Cardiac muscle cell (in vitro differentiated cells and primary cell): ENCODE data around the gene SLC35D1. TPM values are rescaled to one million over a fixed set of nuclear protein-coding genes. Genes with fewer than 3 reads are reported as not detected.

ENCODE experiments used
- DNase-seq, 2 donors: peaks; one replicate each; pipeline versions ENCODE4 v3.0.0 to v3.0.0-alpha.2; 2010 to 2017; ENCODE audit warnings: low read depth in 1 of 2, low spot score in 1 of 2
- H3K27ac ChIP-seq: fragments of 200-600 bp; sonication (generic); 2 replicates; pipeline ENCODE4 v1.5.1; 2016
- H3K27me3 ChIP-seq: fragments of 200-600 bp; sonication (generic); 2 replicates; pipeline ENCODE4 v1.6.0; 2016; ENCODE audit warnings: control low read depth
- H3K36me3 ChIP-seq: fragments of 200-600 bp; sonication (generic); 2 replicates; pipeline ENCODE4 v1.5.1; 2016; ENCODE audit warnings: control low read depth
- H3K4me1 ChIP-seq: fragments of 200-600 bp; sonication (generic); 2 replicates; pipeline ENCODE4 v1.8.1; 2017; ENCODE audit warnings: low read depth, mild to moderate bottlenecking, mixed run types
- H3K4me3 ChIP-seq: fragments of 200-600 bp; sonication (generic); 2 replicates; pipeline ENCODE4 v1.5.1; 2016; ENCODE audit warnings: mild to moderate bottlenecking
- H3K9me3 ChIP-seq: fragments of 200-600 bp; sonication (generic); 2 replicates; pipeline ENCODE4 v1.5.1; 2017; ENCODE audit warnings: low read depth, mild to moderate bottlenecking, control low read depth
- CTCF ChIP-seq: IDR thresholded peaks from 2 replicates; pipeline ENCODE4 v1.5.1; 2012; ENCODE audit warnings: low read depth, mild to moderate bottlenecking, low read length
- polyA plus RNA-seq: library from polyadenylated mRNA; unstranded; fragments of >200 nt; fragmentation: Nextera tagmentation; extraction: Ambion mirVana; gene quantifications from 2 replicates; pipeline ENCODE4 v1.2.1, GENCODE V29; 2016
- total RNA-seq: library from RNA; depleted of rRNA; stranded (reverse); fragments of >200 nt; gene quantifications from 2 replicates; pipeline ENCODE4 v1.2.3, GENCODE V29; 2016

The SLC35D1 gene
- total and polyA plus RNA-seq, 2 experiments from 2014 or later, result 11.3 to 13.3 TPM

- Histone ChIP-seq H3K4me3 (no peak overlapping the region), H3K4me1 (peaks cover 4% of the 10 kb centered on the region), H3K27ac (no peak overlapping the region), H3K36me3 (peaks cover 72% of the 10 kb centered on the region), H3K9me3 (no peaks in the 10 kb centered on the region), H3K27me3 (no peaks in the 10 kb centered on the region)
- no peak for TF ChIP-seq CTCF
- DNase-seq, result no peak
Measured at GRCh38 chr1:67044631-67045270, 9.2 kb downstream of the SLC35D1 start.

GRCh38 chr1:67043366-67043765, 10.6 kb downstream of the SLC35D1 start:
- Histone ChIP-seq H3K36me3 (peaks cover 73% of the 10 kb centered on the region), H3K27ac (no peak overlapping the region)
- TF ChIP-seq CTCF, result no peak

GRCh38 chr1:67041841-67042503, 12.0 kb downstream of the SLC35D1 start:
- DNase-seq, result no peak
- TF ChIP-seq CTCF, result no peak
- peaks cover 75% of the 10 kb centered on the region for H3K36me3 ChIP-seq
- H3K4me3 ChIP-seq, result no peak overlapping the region
- no peaks in the 10 kb centered on the region for H3K27me3 ChIP-seq
- H3K4me1 ChIP-seq, result no peaks in the 10 kb centered on the region
- no peaks in the 10 kb centered on the region for H3K9me3 ChIP-seq
- H3K27ac ChIP-seq, result no peak overlapping the region

More at GRCh38 chr1:67043366-67043765, 10.6 kb downstream of the SLC35D1 start:
- no peak overlapping the region for H3K4me3 ChIP-seq
- H3K9me3 ChIP-seq, result no peaks in the 10 kb centered on the region
- no peak for DNase-seq
- peaks cover 3% of the 10 kb centered on the region for H3K4me1 ChIP-seq
- H3K27me3 ChIP-seq, result no peaks in the 10 kb centered on the region

GRCh38 chr1:67040405-67040804, 13.5 kb downstream of the SLC35D1 start:
- Histone ChIP-seq H3K36me3 (peaks cover 70% of the 10 kb centered on the region), H3K4me3 (no peak overlapping the region), H3K27ac (no peak overlapping the region), H3K9me3 (no peaks in the 10 kb centered on the region), H3K27me3 (no peaks in the 10 kb centered on the region), H3K4me1 (no peaks in the 10 kb centered on the region)
- no peak for DNase-seq
- no peak for TF ChIP-seq CTCF

- Histone ChIP-seq H3K27me3 (no peaks in the 10 kb centered on the region), H3K36me3 (peaks cover 32% of the 10 kb centered on the region), H3K9me3 (no peaks in the 10 kb centered on the region), H3K4me3 (no peak overlapping the region), H3K27ac (peak overlapping the region; percentile 48), H3K4me1 (no peaks in the 10 kb centered on the region)
- TF ChIP-seq CTCF, result no peak
- no peak for DNase-seq
Measured at GRCh38 chr1:67031859-67032247, 22.1 kb downstream of the SLC35D1 start.
